HG02798 (cell line): Measurements from ENCODE around the gene HIPK2.

ENCODE experiments used
- ATAC-seq: cut with Tn5 transposase; IDR thresholded peaks from one replicate; pipeline ENCODE4 v1.9.1; 2021; ENCODE audit warnings: mild to moderate bottlenecking; ENCODE audit not compliant: unreplicated experiment, poor library complexity

Gene HIPK2

DNA sequence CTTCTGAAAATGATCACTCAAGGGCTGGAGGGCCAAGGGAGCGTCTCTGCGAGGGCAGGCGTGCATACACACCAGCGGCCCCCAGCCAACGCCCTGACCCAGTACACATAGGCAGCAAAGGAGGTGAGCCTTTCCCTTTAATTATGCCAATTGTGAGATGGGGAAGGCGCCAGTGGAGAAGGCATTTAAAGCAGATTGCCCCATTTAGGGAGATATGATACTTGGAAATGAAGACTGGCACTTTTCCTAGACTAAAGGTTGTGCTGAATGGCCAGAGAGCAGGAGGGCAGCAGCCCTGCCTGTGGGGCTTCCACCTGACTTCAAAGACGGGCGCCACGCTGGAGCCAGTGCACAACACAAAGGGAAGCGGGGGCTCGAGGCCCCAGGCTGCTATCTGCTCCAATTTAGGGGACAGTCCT lies 24.1 kb downstream of the HIPK2 start:
- ATAC-seq, result no peak

GRCh38 chr7:139753081-139753692 lies 24.6 kb downstream of the HIPK2 start:
- ATAC-seq, result no peak

- no peak for ATAC-seq
Measured at GRCh38 chr7:139752604-139753003, 25.2 kb downstream of the HIPK2 start.

GRCh38 chr7:139752148-139752547 lies 25.6 kb downstream of the HIPK2 start:
- ATAC-seq, result no peak

DNA sequence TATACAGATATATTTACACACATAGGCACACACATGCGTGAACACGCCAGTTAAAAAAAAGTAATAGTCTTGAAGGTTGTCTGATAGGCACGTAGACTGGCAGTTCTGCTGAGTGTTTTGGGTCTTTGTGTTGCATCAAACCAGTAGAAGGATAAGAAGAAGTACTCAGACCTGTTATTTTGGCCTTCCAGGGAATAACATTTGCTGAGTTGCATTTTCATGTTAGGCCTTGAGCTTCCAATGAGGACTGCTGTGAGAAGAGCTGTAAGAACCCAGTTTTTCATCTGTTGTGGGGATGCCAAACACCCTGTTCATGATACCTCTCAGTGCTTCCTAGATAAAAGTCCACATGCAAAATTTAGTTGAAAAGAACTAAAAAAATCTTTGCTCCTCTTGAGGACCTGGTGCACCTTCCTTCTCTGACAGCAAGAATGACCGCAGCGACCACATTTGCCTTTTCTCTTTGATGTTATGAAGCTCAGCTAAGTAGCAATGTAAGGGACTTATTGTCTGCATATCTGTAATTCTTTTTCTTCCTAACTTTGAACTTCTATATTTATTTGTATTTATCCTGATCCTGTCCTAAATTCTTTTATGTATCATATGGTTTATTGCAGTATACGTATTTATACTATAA lies 27.2 kb downstream of the HIPK2 start:
- ATAC-seq, result no peak

- no peak for ATAC-seq
Measured at GRCh38 chr7:139749545-139749944, 28.3 kb downstream of the HIPK2 start.

GRCh38 chr7:139748941-139749340 lies 28.9 kb downstream of the HIPK2 start:
- ATAC-seq, result no peak

DNA sequence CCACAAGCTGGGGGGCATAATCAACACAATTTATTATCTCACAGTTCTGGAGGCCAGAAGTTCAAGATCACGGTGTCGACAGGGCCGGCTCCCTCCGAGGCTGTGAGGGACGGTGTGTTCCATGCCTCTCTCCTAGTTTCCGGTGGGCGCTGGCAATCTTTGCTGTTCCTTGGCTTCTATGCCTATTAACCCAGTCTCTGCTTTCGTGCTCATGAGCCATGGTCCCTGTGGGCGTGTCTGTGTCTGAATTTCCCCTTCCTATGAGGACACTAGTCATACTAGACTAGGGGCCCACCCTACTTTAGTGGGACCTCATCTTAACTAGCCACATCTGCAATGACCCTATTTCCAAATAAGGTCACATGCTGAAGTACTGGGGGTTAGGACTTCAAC lies 29.4 kb downstream of the HIPK2 start:
- no peak for ATAC-seq

- ATAC-seq, result no peak
Measured at GRCh38 chr7:139747662-139748372, 30.0 kb downstream of the HIPK2 start.

DNA sequence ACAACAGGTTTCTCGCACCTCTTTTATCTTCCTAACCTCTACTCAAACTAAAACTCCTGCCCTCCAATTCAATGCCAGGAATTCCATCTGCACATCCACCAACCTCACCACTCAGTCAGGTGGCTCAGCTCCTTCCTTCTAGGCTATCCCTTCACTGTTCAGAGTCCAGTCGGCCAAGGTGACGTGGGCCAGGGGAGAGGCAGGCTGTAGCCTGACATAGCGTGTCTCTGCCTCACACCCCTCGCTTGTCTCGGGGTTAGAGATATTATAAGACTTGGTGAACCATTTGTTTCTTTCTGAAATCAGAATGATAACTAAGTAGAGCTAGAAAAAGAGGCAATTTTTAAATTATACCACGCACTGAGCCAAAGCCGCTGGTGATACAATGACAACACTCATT lies 31.1 kb downstream of the HIPK2 start:
- ATAC-seq, result no peak

DNA sequence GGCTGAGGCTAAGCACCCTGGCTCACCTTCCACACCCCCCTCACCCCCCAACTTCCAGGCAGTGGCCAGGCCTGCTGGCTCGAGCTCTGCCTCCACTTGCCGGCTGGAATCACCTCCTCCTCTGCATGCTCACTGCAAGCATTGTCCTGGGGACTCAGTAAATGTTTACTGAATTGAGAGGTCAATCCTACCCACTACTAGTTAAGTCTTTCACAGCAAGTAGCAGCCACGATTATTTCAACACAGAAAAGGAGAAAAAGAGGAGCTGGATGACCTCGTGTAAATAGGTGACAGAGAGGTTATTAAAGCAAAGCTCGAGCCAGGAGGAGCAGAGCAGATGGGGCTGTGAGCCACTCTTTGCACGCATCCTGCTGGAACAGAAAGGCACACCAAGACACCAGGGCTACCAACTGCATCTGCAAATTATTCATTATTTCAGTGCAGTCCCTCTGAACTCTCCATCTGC lies 32.1 kb downstream of the HIPK2 start:
- no peak for ATAC-seq

- ATAC-seq, result no peak
Measured at GRCh38 chr7:139744768-139745677, 32.8 kb downstream of the HIPK2 start.

DNA sequence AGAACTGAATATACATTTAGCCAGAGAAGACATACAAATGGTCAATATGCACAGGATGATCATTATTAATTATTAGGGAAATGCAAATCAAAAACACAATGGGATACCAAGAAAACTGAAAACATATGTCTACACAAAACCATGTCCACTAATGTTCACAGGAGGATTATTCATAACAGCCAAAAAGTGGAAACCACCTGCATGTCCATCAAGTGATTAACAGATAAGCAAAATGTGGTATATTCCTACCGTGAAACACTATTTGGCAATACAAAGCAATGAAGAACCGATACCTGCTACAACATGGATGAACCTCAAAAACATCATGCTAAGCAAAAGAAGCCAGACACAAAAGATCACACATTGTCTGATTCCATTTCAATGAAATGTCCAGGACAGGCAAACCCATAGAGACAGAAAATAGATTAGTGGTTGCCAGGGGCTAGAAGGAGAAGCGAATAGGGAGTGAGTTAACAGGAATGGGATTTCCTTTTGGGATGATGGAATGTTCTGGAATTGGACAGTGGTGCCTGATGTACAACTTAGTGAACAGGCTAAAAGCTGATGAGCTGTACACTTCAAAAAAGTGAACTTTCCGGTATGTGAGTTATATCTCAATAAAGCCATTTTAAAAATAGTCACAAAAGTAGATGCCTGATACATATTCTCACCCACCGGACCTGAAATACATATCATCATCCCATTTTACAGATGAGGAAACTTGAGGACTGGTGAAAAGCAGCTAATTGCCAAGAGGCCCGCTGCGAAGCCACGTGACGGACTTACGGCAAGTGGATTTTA lies 33.6 kb downstream of the HIPK2 start:
- ATAC-seq, result no peak

GRCh38 chr7:139743267-139743966 lies 34.4 kb downstream of the HIPK2 start:
- ATAC-seq, result no peak

GRCh38 chr7:139741789-139742344 lies 35.9 kb downstream of the HIPK2 start:
- ATAC-seq, result no peak

DNA sequence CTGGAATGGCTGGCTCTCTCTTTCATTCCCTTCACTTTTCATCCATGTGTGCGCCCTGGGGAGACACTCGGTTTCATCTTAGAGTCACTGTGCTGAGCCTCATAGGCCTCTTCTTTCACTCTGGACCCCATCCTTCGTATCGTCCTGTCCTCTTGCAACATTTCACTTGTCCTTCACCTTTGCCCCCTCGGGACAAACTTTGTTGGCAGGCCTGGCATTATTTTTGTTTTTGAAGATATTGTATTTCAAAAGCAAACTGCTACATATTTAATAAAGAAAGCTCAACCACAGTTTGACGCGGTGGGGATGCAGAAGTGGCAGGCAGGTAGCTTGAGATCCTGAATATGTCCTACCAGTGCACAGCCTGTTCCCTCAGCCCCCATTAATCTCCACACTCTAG lies 36.6 kb downstream of the HIPK2 start:
- ATAC-seq, result no peak

DNA sequence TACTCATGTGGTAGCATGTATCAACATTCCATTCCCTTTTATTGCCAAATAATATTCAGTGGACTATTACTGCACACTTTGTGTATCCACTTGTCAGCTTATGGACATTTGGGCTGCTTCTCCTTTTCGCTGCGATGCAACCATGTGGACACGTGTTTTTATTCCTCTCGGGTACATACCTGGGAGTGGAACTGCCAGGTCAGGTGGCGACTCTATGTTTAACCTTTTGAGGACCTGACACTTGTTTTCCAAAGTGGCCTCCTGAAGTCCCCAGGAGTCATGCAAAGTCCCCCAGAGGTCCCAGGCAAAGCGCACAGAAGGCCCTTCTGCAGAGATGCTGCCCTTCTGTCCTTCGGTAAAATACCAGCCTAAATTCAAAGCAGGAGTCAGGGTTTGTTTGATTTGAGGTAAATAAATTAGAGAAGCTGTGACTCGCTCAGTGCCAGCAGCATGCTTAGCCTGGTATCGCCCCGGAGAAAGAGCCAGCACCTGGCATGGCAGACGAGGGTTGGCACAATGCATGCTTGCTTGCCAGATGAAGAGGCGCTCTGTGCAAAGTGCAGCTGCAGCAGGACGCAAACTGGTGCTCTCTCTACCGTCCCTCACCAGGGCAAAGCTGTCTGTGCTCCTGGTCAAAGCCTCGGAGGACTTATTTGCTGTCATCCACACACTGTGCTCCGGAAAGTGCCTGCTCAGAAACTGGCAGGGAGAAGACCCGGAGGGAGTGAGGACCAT lies 37.8 kb downstream of the HIPK2 start:
- no peak for ATAC-seq

DNA sequence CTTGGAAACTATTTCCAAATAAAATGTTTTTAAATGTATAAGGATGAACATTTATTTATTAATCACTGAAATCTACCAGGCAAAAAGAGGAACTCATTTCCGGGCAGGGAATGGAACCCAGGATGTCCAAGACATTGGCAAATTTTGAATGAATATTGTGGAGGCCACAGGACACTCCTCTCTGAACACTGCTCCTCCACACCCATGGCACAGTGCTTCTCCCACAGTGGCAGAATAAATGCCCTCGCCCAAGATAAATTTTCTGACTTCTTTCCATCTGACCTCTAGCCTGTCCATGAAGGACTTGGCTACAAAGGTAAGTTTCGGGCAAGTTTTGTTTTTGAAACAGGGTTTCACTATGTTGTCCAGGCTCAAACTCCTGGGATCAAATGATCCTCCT lies 39.0 kb downstream of the HIPK2 start:
- ATAC-seq, result no peak
